GM21423 (cell line): ENCODE data around the gene CDX1.

Experiments
- ATAC-seq: cut with Tn5 transposase; IDR thresholded peaks from one replicate; pipeline ENCODE4 v1.9.1; 2021; ENCODE audit warnings: mild to moderate bottlenecking, moderate library complexity; ENCODE audit not compliant: unreplicated experiment

The CDX1 gene

DNA sequence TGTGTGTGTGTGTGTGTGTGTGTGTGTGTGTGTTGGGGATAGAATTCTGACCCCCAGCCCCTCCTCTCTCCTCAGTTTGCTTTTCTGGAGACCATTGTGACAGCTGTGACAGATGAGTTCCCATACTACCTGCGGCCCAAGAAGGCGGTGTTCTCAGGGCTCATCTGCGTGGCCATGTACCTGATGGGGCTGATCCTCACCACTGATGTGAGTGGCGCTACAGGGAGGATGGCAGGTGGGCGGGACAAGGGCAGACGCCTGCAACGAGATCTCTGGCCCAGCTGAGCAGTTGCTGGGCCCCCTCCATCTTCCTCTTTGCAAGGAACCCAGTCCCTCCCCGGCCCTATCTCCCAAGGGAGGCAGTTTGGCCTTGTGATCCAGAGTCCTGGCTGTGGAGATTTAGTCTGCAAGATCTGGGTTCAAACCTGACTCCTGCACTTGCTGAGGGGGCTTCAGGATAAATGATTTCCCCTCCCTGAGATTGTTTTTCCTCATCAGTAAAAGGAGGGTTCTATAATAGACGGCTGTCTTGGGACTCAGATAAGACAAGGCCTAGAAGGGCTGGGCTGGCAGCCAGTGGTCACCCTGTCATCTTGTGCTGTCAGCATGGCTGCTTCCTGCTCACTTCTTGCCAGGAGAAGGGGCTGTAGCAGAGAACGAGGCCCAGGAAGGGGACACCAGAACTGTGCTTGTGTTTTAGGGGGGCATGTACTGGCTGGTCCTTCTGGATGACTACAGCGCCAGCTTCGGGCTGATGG lies 37.4 kb downstream of the CDX1 start:
- no peak for ATAC-seq

DNA sequence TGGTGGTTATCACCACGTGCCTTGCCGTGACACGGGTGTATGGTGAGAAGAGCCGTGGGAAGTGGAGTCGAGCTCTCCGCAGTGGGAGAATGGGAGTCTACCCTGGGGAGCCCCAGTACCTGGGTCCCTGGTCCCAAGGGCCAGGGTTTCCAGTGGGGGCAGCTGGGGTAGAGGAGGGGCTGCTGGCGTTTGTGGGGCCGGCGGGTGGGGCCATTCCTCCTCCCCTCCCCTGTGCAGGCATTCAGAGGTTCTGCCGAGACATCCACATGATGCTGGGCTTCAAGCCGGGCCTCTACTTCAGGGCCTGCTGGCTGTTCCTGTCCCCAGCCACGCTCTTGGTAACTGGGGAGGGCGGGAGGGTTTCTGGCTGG lies 38.0 kb downstream of the CDX1 start:
- ATAC-seq = no peak

- no peak for ATAC-seq
These were observed 39.7 kb downstream of the CDX1 start for GRCh38 chr5:150206098-150206778.

GRCh38 chr5:150206779-150207115 lies 40.2 kb downstream of the CDX1 start:
- no peak for ATAC-seq

- no peak for ATAC-seq
These were observed 41.9 kb downstream of the CDX1 start for GRCh38 chr5:150208187-150209098.

- ATAC-seq = peak; percentile 74
These were observed 42.6 kb downstream of the CDX1 start for GRCh38 chr5:150209099-150209635.

DNA sequence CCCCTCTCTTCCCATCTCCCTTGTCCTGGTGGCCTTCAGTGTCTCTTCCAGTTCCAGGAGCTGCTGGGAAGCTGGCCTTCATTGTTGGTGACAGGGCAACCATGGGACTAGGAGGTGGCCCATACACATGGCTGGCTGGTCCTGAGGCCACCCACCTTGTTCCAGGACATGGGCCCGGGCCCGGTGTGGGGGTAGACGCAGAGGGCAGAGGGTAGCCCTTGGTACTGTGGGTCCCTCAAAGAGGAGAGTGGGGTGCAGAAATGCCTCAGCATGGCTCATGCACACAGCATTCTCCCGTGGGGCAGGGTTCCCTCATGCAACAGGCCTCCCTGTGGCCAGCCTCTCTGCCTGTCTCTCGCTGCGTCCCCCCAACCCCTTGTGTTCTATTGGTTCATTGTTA lies 44.1 kb downstream of the CDX1 start:
- no peak for ATAC-seq

GRCh38 chr5:150211156-150212030 lies 44.8 kb downstream of the CDX1 start:
- no peak for ATAC-seq

DNA sequence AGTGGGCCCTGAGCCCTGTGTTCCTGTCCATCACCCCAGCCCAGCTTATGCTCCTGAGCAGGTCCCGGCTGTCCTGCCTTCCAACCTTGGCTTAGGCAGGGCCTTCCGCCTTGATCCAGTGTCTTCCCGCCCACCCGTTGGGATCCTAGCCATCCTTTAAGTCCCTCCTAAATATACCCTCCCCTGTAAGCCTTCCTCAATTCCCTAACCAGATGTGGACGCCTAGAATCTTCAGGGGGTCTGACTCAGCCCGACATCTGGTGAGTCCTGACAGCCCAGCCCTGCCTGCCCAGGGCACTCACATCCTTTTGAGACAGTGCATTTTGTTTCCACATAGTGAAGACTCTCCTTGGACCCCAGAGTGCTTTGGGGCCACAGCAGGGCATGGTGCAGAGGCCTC lies 47.0 kb downstream of the CDX1 start:
- no peak for ATAC-seq

DNA sequence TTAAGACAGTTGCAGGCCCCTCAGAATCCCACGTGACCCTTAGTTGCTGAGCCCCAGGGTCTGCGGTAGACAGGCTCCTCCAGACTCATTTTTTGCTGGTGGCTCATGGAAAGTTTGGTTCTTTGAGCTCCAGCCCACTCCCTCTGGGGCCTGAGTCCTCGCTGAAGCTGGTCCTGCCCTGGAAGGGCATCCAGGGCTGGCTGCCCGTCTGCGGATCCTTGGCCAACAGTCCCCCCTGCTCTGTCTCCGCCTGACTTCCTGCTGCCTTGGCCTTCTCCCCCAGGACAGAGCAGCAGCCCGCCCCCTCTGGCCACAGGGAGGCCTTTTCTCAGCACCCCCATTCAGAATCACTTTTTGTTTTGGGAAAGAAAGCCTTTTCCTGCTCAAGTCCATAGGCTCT lies 47.7 kb downstream of the CDX1 start:
- no peak for ATAC-seq

GRCh38 chr5:150215979-150216944 lies 49.7 kb downstream of the CDX1 start:
- no peak for ATAC-seq

DNA sequence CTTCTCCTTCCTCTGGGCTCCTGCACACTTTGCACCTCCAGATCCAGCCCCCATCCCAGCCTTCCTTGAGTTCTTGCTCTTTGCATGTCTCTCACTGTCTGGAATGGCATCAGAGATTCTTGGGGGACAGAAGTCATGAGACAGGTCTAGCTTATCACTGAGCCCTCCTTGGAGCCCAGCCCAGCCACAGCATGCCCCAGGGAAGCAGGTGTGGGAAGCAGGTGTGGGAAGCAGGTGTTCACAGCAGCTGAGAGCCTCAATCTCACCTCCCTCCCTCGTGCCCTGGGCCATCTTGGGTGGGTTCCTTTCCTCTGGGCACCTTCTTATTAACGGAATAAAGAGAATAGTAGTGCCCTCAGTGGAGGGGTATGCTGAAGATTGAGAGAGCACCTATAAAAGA lies 50.5 kb downstream of the CDX1 start:
- ATAC-seq = no peak

GRCh38 chr5:150217873-150218692 lies 51.5 kb downstream of the CDX1 start:
- peak; percentile 90 for ATAC-seq

DNA sequence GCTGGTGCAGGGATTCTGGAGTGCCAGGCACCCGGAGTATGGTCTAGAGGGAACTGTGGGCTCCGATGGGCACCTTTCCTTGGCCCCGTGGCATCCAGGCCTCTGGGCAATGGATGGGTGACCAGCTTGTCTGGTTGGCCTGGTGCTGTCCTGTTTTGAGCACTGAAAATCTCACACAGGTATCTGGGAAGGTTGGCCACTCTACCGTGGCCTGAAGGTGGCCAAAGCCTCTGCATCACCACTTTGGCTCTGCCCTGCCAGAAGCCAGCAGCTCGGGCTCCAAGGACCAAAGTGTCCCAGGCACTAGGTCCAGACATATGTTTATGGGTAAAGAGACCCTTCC lies 52.1 kb downstream of the CDX1 start:
- ATAC-seq = no peak

- ATAC-seq = no peak
These were observed 52.6 kb downstream of the CDX1 start for GRCh38 chr5:150219142-150219541.

GRCh38 chr5:150219861-150220260 lies 53.3 kb downstream of the CDX1 start:
- ATAC-seq = no peak

GRCh38 chr5:150221471-150221870 lies 54.9 kb downstream of the CDX1 start:
- ATAC-seq = no peak

- ATAC-seq = no peak
These were observed 56.3 kb downstream of the CDX1 start for GRCh38 chr5:150222906-150223305.

DNA sequence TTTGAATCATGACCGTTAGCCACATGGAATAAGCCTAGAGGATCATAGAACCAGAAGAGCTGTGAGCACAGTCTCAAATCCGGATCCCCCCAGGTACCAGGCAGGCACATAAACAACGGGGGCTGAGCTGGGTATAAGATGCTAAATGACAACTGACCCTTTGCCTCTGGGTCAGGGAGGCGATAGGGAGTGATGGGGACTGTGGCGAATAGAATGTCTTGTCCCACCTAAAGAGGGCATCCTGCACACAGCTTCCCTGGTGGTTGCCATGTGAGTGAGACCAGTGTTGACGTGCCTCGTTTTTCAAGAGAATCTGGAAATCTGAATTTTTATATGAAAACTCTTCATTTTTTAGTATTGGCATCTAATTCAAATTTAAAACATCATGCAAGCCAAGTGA lies 56.9 kb downstream of the CDX1 start:
- no peak for ATAC-seq
